Heart left ventricle (tissue), 16 donors: ENCODE results near the gene ATG2B. TPM values are rescaled to one million over a fixed set of nuclear protein-coding genes. Genes with fewer than 3 reads are reported as not detected.

Source experiments
- ATAC-seq, 4 donors: fragments of 200-7000 bp; cut with Tn5 transposase; one replicate each; pipeline ENCODE4 v1.9.1; 2020 to 2022; ENCODE audit warnings: moderate library complexity in 4 of 4, mild to moderate bottlenecking in 3 of 4, moderate number of reproducible peaks in 1 of 4
- DNase-seq, 5 donors: peaks; one replicate each; pipeline ENCODE4 v3.0.0-alpha.2; 2020
- H3K27ac ChIP-seq, 12 donors: fragments of 200-600 bp; sonication (generic) in 4 of 12; one replicate each; pipeline versions ENCODE4 v1.5.0 to v1.8.0; 2016 to 2022; ENCODE audit warnings: mild to moderate bottlenecking in 2 of 12
- H3K27me3 ChIP-seq, 9 donors: fragments of 200-600 bp; sonication (generic) in 2 of 9; one replicate each; pipeline versions ENCODE4 v1.5.1 to v1.8.0; 2016 to 2022; ENCODE audit warnings: mild to moderate bottlenecking in 3 of 9
- H3K36me3 ChIP-seq, 9 donors: fragments of 200-600 bp; sonication (generic) in 2 of 9; one replicate each; pipeline versions ENCODE4 v1.5.0 to v1.8.0; 2018 to 2022; ENCODE audit warnings: mild to moderate bottlenecking in 2 of 9
- H3K4me1 ChIP-seq, 12 donors: fragments of 200-600 bp; sonication (generic) in 4 of 12; one replicate each; pipeline versions ENCODE4 v1.5.0 to v1.8.0; 2016 to 2022; ENCODE audit warnings: mild to moderate bottlenecking in 3 of 12
- H3K4me3 ChIP-seq, 12 donors: fragments of 200-600 bp; sonication (generic) in 4 of 12; one replicate each; pipeline versions ENCODE4 v1.5.0 to v1.8.0; 2017 to 2022; ENCODE audit warnings: mild to moderate bottlenecking in 9 of 12, moderate library complexity in 4 of 12
- H3K9me3 ChIP-seq, 12 donors: fragments of 200-600 bp; sonication (generic) in 4 of 12; one replicate each; pipeline versions ENCODE4 v1.5.0 to v1.8.0; 2016 to 2022; ENCODE audit warnings: mild to moderate bottlenecking in 1 of 12
- POLR2A ChIP-seq, 2 donors: fragments of 450-650 bp; IDR thresholded peaks; one replicate each; pipeline ENCODE4 v1.6.1; 2017; ENCODE audit warnings: antibody characterized with exemption in 2 of 2, mild to moderate bottlenecking in 2 of 2, moderate library complexity in 2 of 2
- WGBS, 4 donors: extraction: QIAGEN DNeasy Blood & Tissue Kit in 2 of 4; methylation state at CpG; one replicate each; pipeline versions ENCODE4 v1.1.5 to v1.1.7; 2013 to 2018; 5-methylcytosine and 5-hydroxymethylcytosine counted together
- intact Hi-C, 10 donors: fragments of 100-400 bp; cut with DNase I; formaldehyde crosslinking; loops; one replicate each; pipeline versions ENCODE4 v1.11.1 to v1.14.2; 2022
- polyA plus RNA-seq, 2 donors: library from polyadenylated mRNA; stranded (reverse); fragments of 200-250 nt; gene quantifications; one replicate each; pipeline ENCODE4 v1.2.3, GENCODE V29; 2013
- total RNA-seq, 9 donors: library from RNA; depleted of rRNA in 2 of 9; stranded (reverse); fragments of >200 nt in 2 of 9; fragmentation: NEBNext Ultra II Directional in 3 of 9; extraction: Animal tissue kit (Norgen Biotek cat#: 25700) in 3 of 9; gene quantifications; one replicate each; pipeline versions ENCODE4 v1.1.0 to v1.2.4, GENCODE V29; 2016 to 2023
- TF ChIP-seq, protein P1 (sequence below), 12 donors: fragments of 200-600 bp; sonication (generic) in 4 of 12; IDR thresholded peaks; one replicate each; pipeline versions ENCODE4 v1.5.0 to v1.8.0; 2018 to 2022; ENCODE audit warnings: antibody characterized with exemption in 12 of 12, mild to moderate bottlenecking in 5 of 12
- donor health status: ischemic (EF 13 %, LVEDD 7.1; RV severe dilation, severe dysfunction).
- donor health status: healthy with polysubstance abuse.
- donor health status: DM: no; HTN: yes; CAD: no.
- donor health status: DM: no; HTN: no; CAD: no.
- donor health status: ischemic (EF 25% LVEDD 6.9; RV normal size, moderate dysfunction).
- donor health status: ischemic (EF 25% LVEDD 5.7; RV mildly dilated, moderate dysfunction).
- donor health status: healthy.
- donor health status: DM: yes; HTN: yes; CAD: no.
- donor health status: ischemic (EF 35%, LVEDD 5.7; RV mildly dilated, moderate dysfunction).
- donor health status: nonischemic (EF 11% LVEDD 7.7; RV severe dilation, severe dysfunction).
- donor health status: DM: yes; HTN: yes; CAD: no.
- donor health status: PGD.
- donor health status: ischemic (EF 29% LVEDD 5.4; RV normal size, mild dysfunction).
- donor health status: nonischemic (EF 23%, LVEDD 6.1; RV moderate dilation, normal function).

The ATG2B gene
- total and polyA plus RNA-seq, 11 donors = 2.7 to 19.5 (median 15.6) TPM

GRCh38 chr14:96252999-96253539 lies 110.1 kb downstream of the ATG2B start:
- Histone ChIP-seq H3K4me1 (peaks cover 0 to 6% (median 0%) of the 10 kb centered on the region in 12 donors), H3K36me3 (no peaks in the 10 kb centered on the region), H3K9me3 (no peaks in the 10 kb centered on the region), H3K27ac (no peak overlapping the region), H3K27me3 (peaks cover 0 to 32% (median 0%) of the 10 kb centered on the region in 9 donors), H3K4me3 (no peak overlapping the region)
- 65 to 72% (median 69%) methylated on average over 9 of the region's 9 CpGs for WGBS, 4 donors
- TF ChIP-seq POLR2A (IDR thresholded peaks at IDR 0.05) = no peak
- TF ChIP-seq, protein P1, sequence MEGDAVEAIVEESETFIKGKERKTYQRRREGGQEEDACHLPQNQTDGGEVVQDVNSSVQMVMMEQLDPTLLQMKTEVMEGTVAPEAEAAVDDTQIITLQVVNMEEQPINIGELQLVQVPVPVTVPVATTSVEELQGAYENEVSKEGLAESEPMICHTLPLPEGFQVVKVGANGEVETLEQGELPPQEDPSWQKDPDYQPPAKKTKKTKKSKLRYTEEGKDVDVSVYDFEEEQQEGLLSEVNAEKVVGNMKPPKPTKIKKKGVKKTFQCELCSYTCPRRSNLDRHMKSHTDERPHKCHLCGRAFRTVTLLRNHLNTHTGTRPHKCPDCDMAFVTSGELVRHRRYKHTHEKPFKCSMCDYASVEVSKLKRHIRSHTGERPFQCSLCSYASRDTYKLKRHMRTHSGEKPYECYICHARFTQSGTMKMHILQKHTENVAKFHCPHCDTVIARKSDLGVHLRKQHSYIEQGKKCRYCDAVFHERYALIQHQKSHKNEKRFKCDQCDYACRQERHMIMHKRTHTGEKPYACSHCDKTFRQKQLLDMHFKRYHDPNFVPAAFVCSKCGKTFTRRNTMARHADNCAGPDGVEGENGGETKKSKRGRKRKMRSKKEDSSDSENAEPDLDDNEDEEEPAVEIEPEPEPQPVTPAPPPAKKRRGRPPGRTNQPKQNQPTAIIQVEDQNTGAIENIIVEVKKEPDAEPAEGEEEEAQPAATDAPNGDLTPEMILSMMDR (IDR thresholded peaks at IDR 0.05) = no peak
- DNase-seq (no peak), ATAC-seq (no peak)
- intact Hi-C loops = no loop called here

DNA sequence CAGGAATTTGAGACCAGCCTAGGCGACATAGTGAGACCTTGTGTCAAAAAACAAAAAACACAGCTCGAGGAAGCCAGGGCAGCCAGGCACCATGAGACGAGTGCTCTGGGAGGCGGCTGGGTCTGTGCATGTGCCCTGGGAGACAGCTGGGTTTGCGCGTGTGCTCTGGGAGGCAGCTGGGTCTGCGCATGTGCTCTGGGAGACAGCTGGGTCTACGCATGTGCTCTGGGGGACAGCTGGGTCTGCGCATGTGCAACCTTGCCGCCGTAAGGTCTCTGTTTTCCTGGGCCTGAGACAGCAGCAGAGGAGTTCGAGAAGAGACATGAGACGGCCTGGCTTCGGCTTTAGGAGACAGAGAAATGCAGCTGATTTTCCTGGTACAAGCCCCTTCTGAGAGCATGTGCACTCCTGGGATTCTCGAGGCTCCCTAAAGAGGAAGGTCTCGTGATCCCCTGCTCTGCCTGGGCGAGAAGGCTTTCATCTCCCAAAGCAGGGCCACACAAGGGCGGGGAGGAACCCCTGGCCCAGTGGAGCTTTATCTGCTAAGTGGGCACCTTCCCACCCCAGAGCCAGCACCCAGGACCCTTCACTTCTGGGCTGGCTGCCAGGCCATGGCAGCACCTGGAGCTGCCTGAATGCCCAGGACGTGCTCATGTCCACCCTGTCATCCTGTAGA lies 110.7 kb downstream of the ATG2B start:
- Histone ChIP-seq H3K36me3 (no peaks in the 10 kb centered on the region), H3K4me3 (no peak overlapping the region), H3K27me3 (peaks cover 0 to 32% (median 0%) of the 10 kb centered on the region in 9 donors), H3K27ac (no peak overlapping the region), H3K9me3 (no peaks in the 10 kb centered on the region), H3K4me1 (peaks cover 0 to 6% (median 0%) of the 10 kb centered on the region in 12 donors)
- no peak for ATAC-seq
- WGBS, 4 donors = 90 to 92% (median 90%) methylated on average over 16 to 19 of the region's 19 CpGs
- intact Hi-C loops = no loop called here
- no peak for DNase-seq
- TF ChIP-seq POLR2A (IDR thresholded peaks at IDR 0.05) = no peak
- TF ChIP-seq, protein P1 (IDR thresholded peaks at IDR 0.05) = no peak

DNA sequence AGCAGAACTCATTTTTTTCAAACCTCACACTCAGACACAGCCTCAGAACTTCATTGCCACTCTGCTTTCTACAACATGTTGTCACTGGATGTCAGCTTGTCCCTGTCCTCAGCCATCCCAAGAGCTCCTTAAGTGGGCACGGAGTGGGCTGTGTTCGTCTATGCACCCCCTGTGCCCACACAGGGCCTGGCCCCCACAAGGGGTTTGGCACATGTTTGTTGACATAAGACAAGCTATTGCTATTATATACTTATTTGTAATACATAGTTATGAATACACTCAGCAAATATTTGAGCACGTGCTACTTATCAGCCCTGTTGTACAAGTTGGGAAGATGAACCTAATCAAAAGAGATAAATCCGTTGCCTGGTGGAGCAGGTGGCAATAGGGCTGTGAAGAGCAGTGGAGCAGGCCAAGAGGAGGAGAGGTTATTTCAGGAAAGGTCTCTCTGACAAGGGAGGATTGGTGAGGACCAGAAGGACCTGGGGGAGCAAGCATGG lies 111.4 kb downstream of the ATG2B start:
- H3K36me3 ChIP-seq = no peaks in the 10 kb centered on the region
- H3K4me1 ChIP-seq = peaks cover 0 to 6% (median 0%) of the 10 kb centered on the region in 12 donors
- no peak for ATAC-seq
- no peak for DNase-seq
- H3K27me3 ChIP-seq = peaks cover 0 to 32% (median 0%) of the 10 kb centered on the region in 9 donors
- no peak overlapping the region for H3K4me3 ChIP-seq
- TF ChIP-seq, protein P1 (IDR thresholded peaks at IDR 0.05) = no peak
- no peak for TF ChIP-seq POLR2A (IDR thresholded peaks at IDR 0.05)
- H3K9me3 ChIP-seq = no peaks in the 10 kb centered on the region
- intact Hi-C loops = no loop called here
- no peak overlapping the region for H3K27ac ChIP-seq
- 66 to 71% (median 69%) methylated on average over 4 of the region's 4 CpGs for WGBS, 4 donors

- intact Hi-C loops = no loop called here
- no peaks in the 10 kb centered on the region for H3K9me3 ChIP-seq
- ATAC-seq (no peak), DNase-seq (no peak)
- no peak for TF ChIP-seq POLR2A (IDR thresholded peaks at IDR 0.05)
- TF ChIP-seq, protein P1 (IDR thresholded peaks at IDR 0.05) = no peak
- H3K4me3 ChIP-seq = no peak overlapping the region
- H3K27ac ChIP-seq = no peak overlapping the region
- H3K27me3 ChIP-seq = peaks cover 0 to 32% (median 0%) of the 10 kb centered on the region in 9 donors
- WGBS, 4 donors = 67 to 80% (median 72%) methylated on average over 3 of the region's 3 CpGs
- peaks cover 0 to 5% (median 0%) of the 10 kb centered on the region in 12 donors for H3K4me1 ChIP-seq
- no peaks in the 10 kb centered on the region for H3K36me3 ChIP-seq
Observed at GRCh38 chr14:96250485-96250884, 112.7 kb downstream of the ATG2B start.
